Lower leg skin (tissue), 3 donors: ENCODE data around the gene LRRC26.
"Not testable (repeated sequence)": the region's sequence is repeated elsewhere in the genome, so short reads cannot be mapped to it uniquely, and the experiment has no call there.

Source experiments
- CTCF ChIP-seq, 3 donors: fragments of 450-650 bp; IDR thresholded peaks; one replicate each; pipeline ENCODE4 v1.5.1; 2016; ENCODE audit warnings: antibody characterized with exemption in 3 of 3, mild to moderate bottlenecking in 3 of 3, moderate library complexity in 2 of 3
- POLR2A ChIP-seq, 2 donors: fragments of 450-650 bp; IDR thresholded peaks; one replicate each; pipeline ENCODE4 v1.6.1; 2016 to 2017; ENCODE audit warnings: antibody characterized with exemption in 2 of 2, mild to moderate bottlenecking in 1 of 2, moderate library complexity in 1 of 2

- TF ChIP-seq CTCF, POLR2A (IDR thresholded peaks at IDR 0.05): not testable (repeated sequence)
These were observed 45.8 kb downstream of the LRRC26 start for GRCh38 chr9:137123952-137124462.
